Stimulated activated CD8-positive, alpha-beta memory T cell treated with anti-CD3 and anti-CD28 coated beads, Interleukin-15, amount 100 ng/mL, for 1 hour (primary cell): ENCODE results near the gene OBSCN.

ENCODE experiments used
- DNase-seq: peaks from one replicate; pipeline ENCODE4 v3.0.0-alpha.2; 2020; ENCODE audit warnings: low read depth

Gene OBSCN

DNA sequence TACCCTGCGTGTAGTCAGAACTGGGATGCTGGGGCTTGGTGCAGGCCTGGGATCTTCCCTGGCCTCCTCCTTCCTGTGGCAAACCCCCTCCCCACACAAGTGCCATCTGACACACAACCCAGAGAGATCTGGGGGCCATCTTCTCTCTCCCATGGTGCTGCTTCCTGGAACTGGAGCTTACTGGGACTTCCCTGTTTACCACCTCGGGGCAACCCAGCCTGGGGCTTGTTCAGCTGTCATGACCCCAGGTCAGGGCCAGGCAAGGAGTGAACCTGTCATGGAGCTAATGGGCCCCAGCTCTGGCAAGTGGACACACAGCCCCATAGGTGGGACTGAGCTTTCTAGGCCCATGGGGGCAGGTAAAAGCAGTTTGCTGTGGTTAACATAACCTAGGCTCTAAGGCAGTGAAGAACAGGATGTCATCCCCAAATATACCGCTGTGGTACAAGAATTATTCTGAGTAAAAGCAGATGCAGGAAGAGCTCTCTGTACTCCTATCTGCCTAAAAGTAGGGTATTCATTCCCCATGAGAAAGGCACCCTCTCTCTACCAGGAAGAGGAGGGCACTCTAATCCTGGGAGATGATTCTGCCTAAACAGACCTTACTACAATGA is 196.4 kb downstream of the OBSCN start:
- no peak for DNase-seq

DNA sequence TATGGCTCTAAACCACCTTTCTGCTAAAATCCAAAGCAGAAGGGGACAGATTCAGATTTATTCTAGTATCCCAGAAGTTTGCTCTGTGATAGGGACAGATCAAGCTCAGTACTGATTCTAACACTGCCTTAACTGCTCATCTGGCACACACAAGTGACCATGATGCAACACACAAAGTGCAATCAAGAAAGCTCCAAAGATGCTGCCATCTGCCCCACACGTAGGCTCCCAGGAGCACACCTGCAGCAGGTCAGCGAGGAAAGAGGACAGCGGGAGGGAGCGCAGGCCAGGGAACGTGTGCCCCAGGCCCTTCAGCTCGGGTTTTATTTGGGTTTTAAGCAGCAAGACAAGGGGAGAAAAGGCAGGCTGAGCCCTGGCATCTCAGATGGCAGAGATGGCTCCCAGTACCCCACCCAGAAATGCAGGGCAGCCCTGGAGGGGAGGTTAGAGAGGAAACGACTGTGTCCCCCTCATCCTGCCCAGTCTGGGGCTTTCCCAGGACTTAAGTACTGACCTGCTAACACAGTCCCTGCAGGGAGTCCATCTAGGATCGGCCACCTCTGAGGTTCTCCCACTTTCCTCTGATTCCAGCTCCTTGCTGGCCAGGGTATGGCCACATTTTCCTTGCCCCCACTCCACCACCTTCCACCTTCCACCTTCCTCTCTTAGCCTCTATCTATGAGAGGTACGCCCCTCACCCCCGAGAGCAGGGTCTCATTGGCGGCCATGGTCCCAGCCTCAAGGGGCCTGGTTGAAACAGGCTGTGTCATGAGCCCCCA is 197.5 kb downstream of the OBSCN start:
- no peak for DNase-seq

GRCh38 chr1:228405979-228406228 is 198.1 kb downstream of the OBSCN start:
- DNase-seq: no peak

DNA sequence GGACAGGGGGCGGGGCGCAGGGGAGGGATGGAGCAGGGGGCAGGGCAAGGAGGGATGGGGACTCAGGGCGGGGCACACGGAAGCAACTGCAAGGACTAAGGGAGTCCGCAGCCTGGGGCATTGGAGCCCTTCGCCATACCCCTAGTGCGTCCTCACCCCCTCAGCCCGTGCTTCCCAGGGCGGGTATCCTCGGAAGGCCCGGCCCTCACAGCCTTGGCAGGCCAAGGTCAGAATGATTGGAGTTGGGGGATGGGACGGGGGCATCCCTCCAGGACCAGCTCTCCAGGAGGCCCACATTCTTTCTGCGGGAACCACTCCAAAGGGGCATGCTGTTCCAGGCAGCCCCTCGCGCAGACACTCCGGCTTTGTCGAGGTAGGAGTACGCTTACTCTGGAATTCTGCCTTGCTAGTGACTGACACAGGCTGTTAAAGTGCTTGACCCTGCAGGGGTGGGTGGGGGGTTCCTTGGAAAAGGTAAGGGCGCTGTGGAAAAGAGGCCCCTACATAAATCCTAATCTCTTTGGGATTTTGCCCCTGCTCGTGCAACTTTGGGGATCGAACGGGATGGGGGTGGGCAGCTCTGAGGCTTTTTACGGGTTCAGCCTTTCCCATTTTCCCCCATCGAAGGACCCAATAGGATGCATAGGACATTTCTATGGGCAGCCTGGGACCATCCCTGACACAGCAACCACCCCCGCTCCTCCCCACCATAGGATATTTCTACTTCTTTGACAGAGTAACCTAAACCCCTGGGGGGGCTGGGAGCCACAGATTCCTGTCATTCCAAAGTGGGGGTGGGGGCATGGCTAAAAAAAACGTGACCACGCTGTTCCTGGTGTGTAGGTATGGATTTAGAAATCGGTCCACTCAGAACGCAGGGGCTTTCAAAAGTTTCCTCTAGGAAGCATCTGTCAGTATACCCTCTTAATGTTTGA is 199.5 kb downstream of the OBSCN start:
- DNase-seq: no peak

GRCh38 chr1:228408041-228408868 is 200.4 kb downstream of the OBSCN start:
- DNase-seq: no peak

DNA sequence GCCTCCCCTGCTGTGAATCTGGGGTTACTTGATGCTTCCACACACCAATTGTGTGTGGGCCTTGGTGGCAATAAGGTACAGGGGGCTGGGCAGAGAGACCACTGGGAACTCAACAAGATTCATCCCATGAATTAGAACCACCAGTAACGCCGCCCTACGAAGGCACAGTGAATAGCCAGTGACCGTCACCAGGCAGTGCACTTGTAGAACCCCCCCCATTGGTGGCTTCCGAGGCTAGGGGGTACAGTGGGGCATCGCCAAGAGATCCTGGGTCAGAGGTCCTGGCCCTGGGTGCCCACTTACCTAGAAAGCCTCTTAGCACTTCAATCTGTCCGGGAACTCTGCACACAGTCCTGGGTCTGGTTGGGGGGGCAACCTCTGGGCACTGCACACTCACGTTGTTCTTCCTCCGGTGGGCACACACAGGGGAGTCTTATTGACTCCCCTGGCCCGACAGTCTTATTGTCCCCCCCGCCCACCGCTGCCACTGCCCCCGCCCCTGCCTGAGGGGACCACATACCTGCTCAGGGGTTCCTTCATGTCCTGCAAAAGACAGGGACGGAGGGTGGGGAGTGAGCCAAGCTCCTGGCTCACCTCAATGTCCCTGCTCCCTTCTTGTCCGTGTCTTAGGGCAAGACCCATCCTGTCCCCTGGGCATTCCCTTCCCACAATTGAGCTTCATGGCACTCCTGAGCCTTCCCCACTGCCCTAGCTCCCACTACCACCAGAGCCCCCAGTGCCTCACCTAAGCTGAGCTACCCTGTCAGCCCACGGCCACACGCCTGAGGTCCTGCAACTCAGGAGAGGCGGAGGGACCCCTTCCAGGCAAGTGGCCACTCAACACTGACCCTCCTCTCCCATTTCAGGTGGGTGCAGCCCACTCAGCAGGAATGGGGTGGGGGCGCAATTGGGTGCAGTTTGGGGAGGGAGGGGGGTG is 201.3 kb downstream of the OBSCN start:
- DNase-seq: no peak

GRCh38 chr1:228410015-228410414 is 202.2 kb downstream of the OBSCN start:
- no peak for DNase-seq

DNA sequence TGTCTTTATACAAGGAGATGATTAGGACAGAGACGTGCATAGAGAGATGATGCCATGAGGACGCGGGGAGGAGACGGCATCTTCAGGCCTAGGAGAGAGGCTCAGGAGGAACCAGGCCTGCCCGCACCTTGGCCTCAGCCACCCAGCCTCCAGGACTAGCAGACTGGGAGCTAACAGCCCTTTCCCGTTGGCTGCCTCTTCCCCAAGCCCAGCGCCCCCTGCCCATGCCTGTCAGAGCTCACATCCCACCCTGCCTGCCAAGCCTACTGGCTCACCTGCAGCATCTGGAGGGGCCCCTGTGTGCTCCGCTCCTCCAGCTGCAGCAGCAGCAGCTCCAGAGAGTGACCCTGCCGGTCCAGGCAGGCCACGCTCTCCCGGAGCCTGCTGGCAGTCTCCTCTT is 202.8 kb downstream of the OBSCN start:
- DNase-seq: no peak

DNA sequence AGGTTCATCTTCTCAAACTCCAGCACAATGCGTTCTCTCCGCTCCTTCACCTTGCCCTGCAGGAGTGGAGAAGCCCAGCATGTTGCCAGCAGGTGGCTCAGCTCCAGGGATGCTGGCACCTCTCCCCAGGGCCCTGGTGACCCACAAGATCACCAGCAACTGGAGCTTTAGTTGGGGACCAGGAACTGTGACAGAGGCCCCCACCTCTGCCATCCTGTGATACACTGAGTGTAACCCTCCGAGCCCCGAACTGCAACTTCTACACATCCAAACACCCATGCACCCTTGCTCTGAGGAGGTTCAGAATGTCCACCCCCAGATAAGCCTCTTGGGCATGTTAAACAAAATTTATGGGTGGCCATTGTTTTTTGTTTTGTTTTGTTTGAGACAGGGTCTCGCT is 203.3 kb downstream of the OBSCN start:
- no peak for DNase-seq

GRCh38 chr1:228411548-228412430 is 203.9 kb downstream of the OBSCN start:
- DNase-seq: no peak

DNA sequence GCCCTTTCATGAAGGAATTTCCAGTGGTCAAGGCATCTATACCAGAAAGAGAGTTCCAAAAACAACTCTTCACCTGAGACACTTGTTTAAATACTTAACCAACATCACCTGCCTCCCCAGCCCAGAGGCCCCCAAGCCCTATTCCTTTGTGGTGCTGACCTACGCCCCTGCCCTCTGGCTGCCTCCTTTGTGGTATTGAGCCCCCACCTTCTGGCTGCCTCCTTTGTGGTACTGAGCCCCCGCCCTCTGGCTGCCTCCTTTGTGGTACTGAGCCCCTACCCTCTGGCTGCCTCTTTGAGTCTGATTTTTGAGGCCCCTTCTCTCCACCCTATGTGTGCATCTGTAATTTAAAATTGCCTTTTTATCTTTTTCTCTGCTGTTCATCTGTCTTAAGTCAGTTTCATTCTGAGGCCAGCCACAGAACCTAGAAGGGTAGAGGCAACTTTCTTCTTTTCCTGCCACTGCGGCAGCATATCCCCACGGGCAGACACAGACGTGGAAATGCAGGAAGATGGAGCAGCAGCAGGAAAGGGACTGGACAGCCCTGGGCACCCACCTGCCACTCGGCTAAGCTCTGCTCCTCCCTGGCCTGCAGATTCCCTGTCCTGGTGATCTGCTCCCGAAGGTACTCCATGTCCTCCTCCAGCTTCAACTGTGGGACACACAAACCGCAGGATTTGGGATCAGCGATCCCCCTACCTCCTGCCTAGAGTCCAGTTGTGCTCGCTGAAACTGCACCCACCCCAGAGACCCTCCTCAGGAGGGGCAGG is 205.6 kb downstream of the OBSCN start:
- DNase-seq: no peak

DNA sequence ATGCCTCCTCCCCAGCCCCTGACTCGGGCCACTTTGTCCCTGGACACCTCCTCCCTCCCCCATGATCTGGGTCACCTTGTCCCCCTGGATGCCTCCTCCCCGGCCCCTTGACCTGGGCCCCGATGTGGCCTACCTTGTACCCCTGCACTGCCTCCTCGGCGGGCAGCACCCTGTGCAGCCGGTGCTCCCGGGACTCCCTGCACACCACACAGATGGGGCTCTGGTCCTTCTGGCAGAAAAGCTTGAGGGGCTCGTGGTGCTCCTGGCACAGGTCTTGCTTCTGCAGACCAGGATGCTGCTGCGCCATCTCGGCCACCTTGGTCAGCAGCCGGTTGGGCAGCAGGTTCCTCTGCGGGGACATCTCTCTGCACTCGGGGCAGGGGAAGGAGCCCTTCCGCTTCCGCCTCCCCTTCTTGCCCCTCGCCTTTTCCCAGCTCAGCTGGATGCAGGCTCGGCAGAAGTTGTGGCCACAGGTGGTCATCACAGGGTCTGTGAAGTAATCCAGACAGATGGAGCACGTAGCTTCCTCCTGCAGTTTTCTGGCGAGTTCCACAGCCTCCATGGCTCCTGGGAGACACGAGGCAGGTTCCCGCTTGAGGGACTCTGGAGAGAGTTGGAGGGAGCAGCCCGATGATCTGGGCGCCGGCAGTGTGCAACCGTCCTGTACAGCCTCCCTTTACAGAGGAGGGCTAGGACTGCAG is 206.8 kb downstream of the OBSCN start:
- no peak for DNase-seq

- no peak for DNase-seq
Observed at GRCh38 chr1:228415221-228415620, 207.4 kb downstream of the OBSCN start.

DNA sequence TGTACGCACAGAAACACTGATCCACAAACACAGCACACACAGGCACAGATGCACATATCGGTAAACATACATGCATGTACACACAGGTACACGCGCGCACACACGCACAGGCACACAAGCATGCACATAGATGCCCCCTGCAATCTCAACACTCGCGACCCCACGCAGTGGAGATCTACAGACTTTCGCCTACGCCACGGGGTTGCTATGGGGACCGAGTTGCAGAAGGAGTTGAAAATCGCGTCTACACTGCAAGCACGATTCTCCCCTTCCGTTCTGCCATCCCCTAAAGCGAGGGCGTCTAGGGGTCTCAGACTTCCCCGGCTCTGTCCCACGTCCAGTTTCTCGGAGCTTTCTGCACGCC is 208.0 kb downstream of the OBSCN start:
- no peak for DNase-seq

DNA sequence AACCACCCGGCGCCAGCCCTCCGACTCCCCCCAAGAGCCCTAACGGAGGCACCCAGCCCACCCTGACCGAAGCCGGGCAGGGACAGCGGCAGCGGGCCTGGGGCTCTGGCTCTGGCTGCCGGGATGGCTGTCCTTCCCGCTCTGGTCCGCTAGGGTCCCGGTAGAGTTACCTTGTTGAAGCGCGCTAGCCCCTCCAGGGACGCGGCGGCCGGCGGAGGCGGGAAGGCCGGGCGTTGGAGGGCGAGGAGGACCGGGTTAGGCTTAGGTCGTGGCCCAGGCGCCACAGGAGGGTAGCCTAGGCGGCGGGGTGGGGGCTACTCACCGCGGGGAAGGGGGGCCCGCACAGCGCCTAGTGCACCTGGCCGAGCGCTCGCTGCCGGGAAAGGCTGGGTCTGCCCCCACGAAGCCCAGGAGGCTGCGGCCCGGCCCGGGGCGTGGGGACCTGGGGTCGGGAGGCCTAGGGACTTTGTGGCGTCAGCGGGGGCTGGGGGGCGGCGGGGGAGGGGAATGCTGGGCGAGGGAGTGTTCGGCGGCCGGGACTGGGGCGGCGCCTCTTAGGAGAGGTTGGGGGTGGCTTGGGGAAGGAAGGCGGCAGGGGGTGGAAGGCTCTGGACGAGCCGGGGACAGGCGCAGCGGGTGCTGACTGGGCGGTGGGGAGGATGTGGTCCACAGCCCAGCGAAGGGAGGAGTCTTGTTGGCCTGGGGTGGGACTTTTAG is 208.5 kb downstream of the OBSCN start, which contains the start of gene TRIM17:
TRIM17 (minus strand) TSS at position 645 of the 717 bp plus-strand sequence. CDS start 1,789 bp downstream, outside the sequence.
- no peak for DNase-seq

DNA sequence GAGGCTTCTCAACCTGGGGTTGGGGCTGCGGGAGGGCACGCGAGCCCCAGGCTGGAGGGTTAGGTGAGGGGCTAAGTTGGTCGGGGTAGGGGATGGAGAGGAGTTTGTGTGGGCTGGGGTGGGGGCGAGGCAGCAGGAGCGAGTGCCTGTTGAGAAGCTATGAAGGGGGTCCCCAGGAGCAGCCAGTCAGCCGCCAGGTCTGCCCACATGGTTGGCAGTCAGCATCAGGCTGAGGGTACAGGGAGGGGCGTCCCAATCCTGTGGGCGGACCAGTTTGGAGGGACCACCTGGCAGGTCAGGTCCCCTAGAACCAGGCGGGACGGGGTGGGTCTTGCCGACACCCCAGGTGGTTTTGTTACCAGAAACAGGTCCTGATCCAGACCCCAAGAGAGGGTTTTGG is 209.2 kb downstream of the OBSCN start:
- no peak for DNase-seq

- no peak for DNase-seq
Observed at GRCh38 chr1:228417483-228418203, 209.8 kb downstream of the OBSCN start.
